ENCODE results near the gene BZW2. TPM values are rescaled to one million over a fixed set of nuclear protein-coding genes. Genes with fewer than 3 reads are reported as not detected.
A peak's percentile ranks its signal among the peaks of the same experiment; 100 is the strongest.

BZW2 gene
- total RNA-seq, 1 donor from 2014 or later, result 61.4 TPM

GRCh38 chr7:16638282-16639280 lies 7.4 kb upstream of the BZW2 start:
- H3K27me3 ChIP-seq, result no peaks in the 10 kb centered on the region
- H3K4me3 ChIP-seq, result no peak overlapping the region
- H3K36me3 ChIP-seq, result no peaks in the 10 kb centered on the region
- intact Hi-C loops (cut with DNase I), result no loop called here
- no peaks in the 10 kb centered on the region for H3K9me3 ChIP-seq
- H3K27ac ChIP-seq, result no peak overlapping the region
- TF ChIP-seq CTCF (IDR thresholded peaks at IDR 0.05) (no peak), POLR2A (IDR thresholded peaks at IDR 0.05) (no peak), POLR2AphosphoS5 (IDR thresholded peaks at IDR 0.05; ENCODE audit: insufficient read depth in 1 of 2, low read depth in 1 of 2) (no peak)
- peaks cover 56% of the 10 kb centered on the region for H3K4me1 ChIP-seq
- DNase-seq (ENCODE audit: extremely low spot score in 2 of 2), result no peak

GRCh38 chr7:16644157-16644556 lies 1.8 kb upstream of the BZW2 start:
- intact Hi-C loops (cut with DNase I), result no loop called here
- H3K4me1 ChIP-seq, result peaks cover 56% of the 10 kb centered on the region
- H3K27ac ChIP-seq, result peak overlapping the region; percentile 93
- H3K36me3 ChIP-seq, result no peaks in the 10 kb centered on the region
- no peak for DNase-seq (ENCODE audit: extremely low spot score in 2 of 2)
- H3K4me3 ChIP-seq, result peak overlapping the region; percentile 71 to 95
- H3K27me3 ChIP-seq, result no peaks in the 10 kb centered on the region
- TF ChIP-seq POLR2A (IDR thresholded peaks at IDR 0.05), result no peak
- TF ChIP-seq POLR2AphosphoS5 (IDR thresholded peaks at IDR 0.05; ENCODE audit: insufficient read depth in 1 of 2, low read depth in 1 of 2), result no peak
- no peak for TF ChIP-seq CTCF (IDR thresholded peaks at IDR 0.05)
- H3K9me3 ChIP-seq, result no peaks in the 10 kb centered on the region

- Histone ChIP-seq H3K27ac (peak overlapping the region; percentile 93), H3K4me3 (peak overlapping the region; percentile 71 to 95), H3K4me1 (peaks cover 64% of the 10 kb centered on the region), H3K9me3 (no peaks in the 10 kb centered on the region), H3K27me3 (no peaks in the 10 kb centered on the region), H3K36me3 (no peaks in the 10 kb centered on the region)
- TF ChIP-seq CTCF (IDR thresholded peaks at IDR 0.05) (no peak), POLR2AphosphoS5 (IDR thresholded peaks at IDR 0.05; ENCODE audit: insufficient read depth in 1 of 2, low read depth in 1 of 2) (peak in 1 of 2 donors; percentile 60), POLR2A (IDR thresholded peaks at IDR 0.05) (no peak)
- intact Hi-C loops (cut with DNase I), result no loop called here
- peak in 1 of 2 donors; percentile 89 for DNase-seq (ENCODE audit: extremely low spot score in 2 of 2)
Observed at GRCh38 chr7:16644636-16645592, 1.1 kb upstream of the BZW2 start.

GRCh38 chr7:16646472-16647072 lies 591 bp downstream of the BZW2 start:
- TF ChIP-seq POLR2A (IDR thresholded peaks at IDR 0.05) (no peak), POLR2AphosphoS5 (IDR thresholded peaks at IDR 0.05; ENCODE audit: insufficient read depth in 1 of 2, low read depth in 1 of 2) (no peak), CTCF (IDR thresholded peaks at IDR 0.05) (no peak)
- Histone ChIP-seq H3K27ac (peak overlapping the region; percentile 93), H3K4me1 (peaks cover 69% of the 10 kb centered on the region), H3K36me3 (no peaks in the 10 kb centered on the region), H3K27me3 (no peaks in the 10 kb centered on the region), H3K4me3 (peak overlapping the region; percentile 71 to 95), H3K9me3 (no peaks in the 10 kb centered on the region)
- DNase-seq (ENCODE audit: extremely low spot score in 2 of 2), result no peak
- intact Hi-C loops (cut with DNase I), result no loop called here

Measured in vagina (tissue), 2 donors.